B cell (primary cell): Measurements from ENCODE around the gene RIPOR3. TPM values are rescaled to one million over a fixed set of nuclear protein-coding genes. Genes with fewer than 3 reads are reported as not detected.

Source experiments
- ATAC-seq: fragments of 200-7000 bp; cut with Tn5 transposase; one replicate; pipeline ENCODE4 v1.10.0; 2021; ENCODE audit warnings: low read depth, mild to moderate bottlenecking, moderate number of reproducible peaks, moderate library complexity
- CTCF ChIA-PET: fragments of 350-600 bp; sonication (Branson Sonifier 250); formaldehyde crosslinking; loops from one replicate; lab custom pipeline; 2021; ENCODE audit warnings: antibody characterized with exemption, inconsistent platforms; lab: Charles Lee
- POLR2A ChIA-PET: fragments of 350-600 bp; sonication (Branson Sonifier 250); formaldehyde crosslinking; loops from one replicate; lab custom pipeline; 2021; ENCODE audit warnings: antibody characterized with exemption; lab: Charles Lee
- DNase-seq: peaks from one replicate; pipeline ENCODE4 v3.0.0; 2013
- H2AFZ ChIP-seq: 2 replicates; pipeline ENCODE4 v1.6.1; 2012; ENCODE audit warnings: mild to moderate bottlenecking, low read depth, low read length; ENCODE audit not compliant: insufficient read depth, poor library complexity, severe bottlenecking
- H3K27ac ChIP-seq, 2 donors: 1 replicate in 1 of 2; 2 replicates in 1 of 2; pipeline ENCODE4 v1.5.1; 2012 to 2013; ENCODE audit warnings: low read length in 2 of 2, mild to moderate bottlenecking in 2 of 2, moderate library complexity in 1 of 2
- H3K27me3 ChIP-seq, 4 experiments: fragments of 200-600 bp in 1 of 4; sonication (generic) in 1 of 4; replicated peaks in 1 of 4; 1 replicate in 2 of 4; 2 replicates in 2 of 4; pipeline versions ENCODE4 v1.6.1 to v1.7.0; 2013 to 2016; ENCODE audit warnings: low read length in 3 of 4, mild to moderate bottlenecking in 2 of 4, mixed read lengths in 1 of 4, moderate library complexity in 1 of 4; ENCODE audit not compliant: insufficient read depth in 4 of 4, control insufficient read depth in 3 of 4; ENCODE audit errors: control extremely low read depth in 1 of 4
- H3K36me3 ChIP-seq, 2 experiments: replicated peaks in 1 of 2; 1 replicate in 1 of 2; 2 replicates in 1 of 2; pipeline versions ENCODE4 v1.6.1 to v1.7.1; 2013; ENCODE audit warnings: low read length in 1 of 2; ENCODE audit not compliant: insufficient read depth in 2 of 2, control insufficient read depth in 1 of 2; ENCODE audit errors: control extremely low read depth in 1 of 2, extremely low read depth in 1 of 2
- H3K4me1 ChIP-seq, 2 donors: fragments of 200-600 bp in 1 of 2; sonication (generic) in 1 of 2; 1 replicate in 1 of 2; 2 replicates in 1 of 2; pipeline versions ENCODE4 v1.5.1 to v1.6.1; 2013 to 2017; ENCODE audit warnings: low read length in 2 of 2; ENCODE audit not compliant: control insufficient read depth in 2 of 2, insufficient read depth in 2 of 2
- H3K4me2 ChIP-seq: replicated peaks from 2 replicates; pipeline ENCODE3; 2012; ENCODE audit warnings: mild to moderate bottlenecking, low read depth, low read length; ENCODE audit not compliant: poor library complexity, severe bottlenecking
- H3K4me3 ChIP-seq, 5 experiments: fragments of 200-600 bp in 1 of 5; sonication (generic) in 1 of 5; 1 replicate in 3 of 5; 2 replicates in 2 of 5; pipeline versions ENCODE4 v1.5.1 to v1.7.0; 2011 to 2016; ENCODE audit warnings: low read length in 4 of 5, mild to moderate bottlenecking in 4 of 5, low read depth in 2 of 5, control low read depth in 1 of 5, moderate library complexity in 1 of 5; ENCODE audit not compliant: insufficient read depth in 1 of 5; ENCODE audit errors: control extremely low read depth in 1 of 5, extremely low read depth in 1 of 5
- H3K79me2 ChIP-seq: fragments of 200-600 bp; sonication (generic); one replicate; pipeline ENCODE4 v1.6.0; 2016; ENCODE audit warnings: low read length; ENCODE audit not compliant: control insufficient read depth, insufficient read depth
- H3K9ac ChIP-seq: fragments of 200-600 bp; sonication (generic); 2 replicates; pipeline ENCODE4 v1.6.1; 2017; ENCODE audit warnings: mild to moderate bottlenecking, low read length, moderate library complexity
- H3K9me3 ChIP-seq, 3 donors: one replicate each; pipeline versions ENCODE4 v1.6.1 to v1.7.1; 2013; ENCODE audit warnings: low read length in 2 of 3; ENCODE audit not compliant: control insufficient read depth in 2 of 3, insufficient read depth in 1 of 3; ENCODE audit errors: control extremely low read depth in 1 of 3
- H4K20me1 ChIP-seq: 2 replicates; pipeline ENCODE4 v1.6.0; 2012; ENCODE audit warnings: mild to moderate bottlenecking, low read length; ENCODE audit not compliant: insufficient read depth, control insufficient read depth, poor library complexity, severe bottlenecking
- H3K27ac Mint-ChIP-seq: one replicate; pipeline ENCODE4 v1.8.0; 2021; ENCODE audit warnings: mixed read lengths
- H3K27me3 Mint-ChIP-seq: one replicate; pipeline ENCODE4 v1.8.0; 2021; ENCODE audit warnings: mixed read lengths
- H3K4me1 Mint-ChIP-seq: one replicate; pipeline ENCODE4 v1.8.0; 2021; ENCODE audit warnings: mixed read lengths
- H3K4me3 Mint-ChIP-seq: one replicate; pipeline ENCODE4 v1.8.0; 2021; ENCODE audit warnings: mixed read lengths
- H3K9me3 Mint-ChIP-seq: one replicate; pipeline ENCODE4 v1.8.0; 2022; ENCODE audit warnings: mixed read lengths; ENCODE audit not compliant: insufficient read depth
- EZH2 ChIP-seq: IDR thresholded peaks from 2 replicates; pipeline ENCODE4 v1.6.1; 2012; ENCODE audit warnings: borderline replicate concordance, low read depth, mild to moderate bottlenecking, moderate library complexity, low read length; ENCODE audit not compliant: insufficient read depth, poor library complexity, severe bottlenecking
- WGBS: methylation state at CpG from one replicate; pipeline ENCODE4 v1.1.5; 2013; ENCODE audit warnings: missing lambda C conversion rate; ENCODE audit not compliant: insufficient coverage; 5-methylcytosine and 5-hydroxymethylcytosine counted together
- intact Hi-C: fragments of 100-400 bp; cut with micrococcal nuclease; formaldehyde crosslinking; loops from one replicate; pipeline ENCODE4 v1.10.0; 2022
- polyA plus RNA-seq: library from polyadenylated mRNA; depleted of rRNA; stranded (reverse); fragments of >200 nt; gene quantifications from 2 replicates; pipeline ENCODE4 v1.2.3, GENCODE V29; 2012
- total RNA-seq, 2 donors: library from RNA; stranded (reverse); fragments of 120-200 nt in 1 of 2; gene quantifications; 1 replicate in 1 of 2; 2 replicates in 1 of 2; pipeline versions ENCODE4 v1.2.3 to v1.2.4, GENCODE V29; 2013 to 2022
- TF ChIP-seq, protein P1 (sequence below): fragments of 200-600 bp; IDR thresholded peaks from one replicate; pipeline ENCODE4 v1.8.0; 2022; ENCODE audit warnings: antibody characterized with exemption, mild to moderate bottlenecking

The RIPOR3 gene
- total and polyA plus RNA-seq, 2 donors (not counting 1 experiment from before 2014, with no cell fraction given), result 0.09 to 0.27 TPM

DNA sequence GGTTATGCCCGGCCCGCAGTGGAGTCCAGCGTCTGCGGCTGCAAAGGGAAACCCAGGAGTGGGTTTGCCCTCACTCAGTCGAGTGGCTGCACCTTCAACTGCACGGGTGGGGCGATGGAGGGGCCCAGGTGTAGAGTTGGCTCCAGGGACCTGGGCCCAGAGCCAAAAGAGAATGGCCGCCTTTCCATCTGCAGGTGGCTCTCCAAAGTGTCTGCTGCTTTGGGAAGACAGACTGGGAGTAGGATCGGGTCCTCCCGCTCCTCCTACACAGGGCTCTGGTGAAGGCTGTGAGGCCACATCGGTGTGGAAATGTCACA, 101.0 kb downstream of the RIPOR3 start:
- ChIA-PET POLR2A (no interaction called here), CTCF (interaction anchor here (0.9 to 2.8 kb wide), 3 partner anchors 8 to 20 kb away, joined by 3 to 18 read pairs (median 13); no protein-coding TSS in a partner anchor)
- Histone ChIP-seq H3K36me3 (peaks cover 6 to 39% of the 10 kb centered on the region in 2 experiments), H3K4me1 (peaks cover 0 to 9% of the 10 kb centered on the region in 2 donors), H3K9ac (no peak overlapping the region), H4K20me1 (peaks cover 14% of the 10 kb centered on the region), H3K4me3 (no peak overlapping the region), H3K4me2 (no peak overlapping the region), H2AFZ (no peak overlapping the region), H3K9me3 (no peaks in the 10 kb centered on the region), H3K27me3 (no peaks in the 10 kb centered on the region), H3K79me2 (peaks cover 9% of the 10 kb centered on the region), H3K27ac (no peak overlapping the region)
- H3K27me3 Mint-ChIP-seq, result no peaks in the 10 kb centered on the region
- no peak for ATAC-seq
- H3K4me3 Mint-ChIP-seq, result no peak overlapping the region
- no peaks in the 10 kb centered on the region for H3K9me3 Mint-ChIP-seq
- DNase-seq, result no peak
- no peak overlapping the region for H3K27ac Mint-ChIP-seq
- intact Hi-C loops, result no loop called here
- no peak for TF ChIP-seq EZH2
- TF ChIP-seq, protein P1, sequence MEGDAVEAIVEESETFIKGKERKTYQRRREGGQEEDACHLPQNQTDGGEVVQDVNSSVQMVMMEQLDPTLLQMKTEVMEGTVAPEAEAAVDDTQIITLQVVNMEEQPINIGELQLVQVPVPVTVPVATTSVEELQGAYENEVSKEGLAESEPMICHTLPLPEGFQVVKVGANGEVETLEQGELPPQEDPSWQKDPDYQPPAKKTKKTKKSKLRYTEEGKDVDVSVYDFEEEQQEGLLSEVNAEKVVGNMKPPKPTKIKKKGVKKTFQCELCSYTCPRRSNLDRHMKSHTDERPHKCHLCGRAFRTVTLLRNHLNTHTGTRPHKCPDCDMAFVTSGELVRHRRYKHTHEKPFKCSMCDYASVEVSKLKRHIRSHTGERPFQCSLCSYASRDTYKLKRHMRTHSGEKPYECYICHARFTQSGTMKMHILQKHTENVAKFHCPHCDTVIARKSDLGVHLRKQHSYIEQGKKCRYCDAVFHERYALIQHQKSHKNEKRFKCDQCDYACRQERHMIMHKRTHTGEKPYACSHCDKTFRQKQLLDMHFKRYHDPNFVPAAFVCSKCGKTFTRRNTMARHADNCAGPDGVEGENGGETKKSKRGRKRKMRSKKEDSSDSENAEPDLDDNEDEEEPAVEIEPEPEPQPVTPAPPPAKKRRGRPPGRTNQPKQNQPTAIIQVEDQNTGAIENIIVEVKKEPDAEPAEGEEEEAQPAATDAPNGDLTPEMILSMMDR, result no peak
- WGBS, result 96% methylated on average over 11 of the region's 11 CpGs
- peaks cover 14% of the 10 kb centered on the region for H3K4me1 Mint-ChIP-seq

DNA sequence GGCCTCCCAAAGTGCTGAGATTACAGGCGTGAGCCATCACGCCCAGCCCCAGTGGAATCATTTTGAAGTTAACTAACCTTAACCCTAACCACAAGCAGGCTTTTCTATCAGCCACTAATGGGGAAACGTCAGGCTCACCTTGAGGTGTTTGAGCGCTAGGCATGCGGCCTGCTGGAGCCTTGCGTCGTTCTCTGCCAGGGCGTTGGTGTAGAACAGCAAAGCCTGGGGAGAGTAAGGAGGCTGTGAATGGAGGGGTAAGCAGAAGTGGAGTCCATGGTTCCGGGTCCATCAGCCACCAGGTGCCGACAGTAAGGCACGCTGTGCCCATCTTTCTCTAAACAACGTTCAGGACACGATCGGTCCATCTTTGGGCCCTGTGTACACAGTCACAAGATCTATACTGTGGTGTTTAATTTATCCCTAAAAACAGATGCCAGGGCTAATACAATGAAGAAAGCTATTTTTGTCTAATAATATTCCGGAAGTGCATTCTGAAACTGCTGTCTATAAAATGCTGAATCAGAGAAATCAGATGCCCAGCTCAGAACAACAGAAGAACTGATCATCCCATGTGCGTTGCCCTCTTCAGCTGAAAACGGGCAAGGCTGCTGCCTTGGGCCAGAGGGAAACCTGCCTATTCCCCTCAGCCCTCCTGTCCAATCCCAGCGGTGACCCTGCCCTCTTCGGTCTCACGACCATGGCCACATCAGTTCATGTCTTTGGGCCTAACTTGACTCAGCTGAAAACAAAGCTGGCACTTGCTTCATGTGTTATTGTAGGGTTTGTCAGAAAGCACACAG, 101.6 kb downstream of the RIPOR3 start:
- ATAC-seq (no peak), DNase-seq (no peak)
- Mint-ChIP-seq H3K27me3 (no peaks in the 10 kb centered on the region), H3K9me3 (no peaks in the 10 kb centered on the region), H3K4me3 (no peak overlapping the region), H3K4me1 (peaks cover 10% of the 10 kb centered on the region), H3K27ac (peak overlapping the region; percentile 6)
- H3K9ac ChIP-seq, result no peak overlapping the region
- ChIA-PET POLR2A (interaction anchor here (0.6 kb wide), 1 partner anchor 81 kb away, joined by 4 read pairs; no protein-coding TSS in a partner anchor), CTCF (interaction anchor here (0.8 to 5.9 kb wide), 12 partner anchors 8 to 611 kb away, joined by 3 to 69 read pairs (median 8); no protein-coding TSS in a partner anchor)
- H3K27ac ChIP-seq, result no peak overlapping the region
- H3K9me3 ChIP-seq, result no peaks in the 10 kb centered on the region
- H4K20me1 ChIP-seq, result peaks cover 14% of the 10 kb centered on the region
- intact Hi-C loops, result no loop called here
- H3K27me3 ChIP-seq, result no peaks in the 10 kb centered on the region
- H2AFZ ChIP-seq, result no peak overlapping the region
- H3K4me1 ChIP-seq, result peaks cover 0 to 4% of the 10 kb centered on the region in 2 donors
- peaks cover 7 to 44% of the 10 kb centered on the region in 2 experiments for H3K36me3 ChIP-seq
- no peak overlapping the region for H3K4me3 ChIP-seq
- no peak for TF ChIP-seq EZH2
- TF ChIP-seq, protein P1, result no peak
- H3K79me2 ChIP-seq, result peaks cover 11% of the 10 kb centered on the region
- no peak overlapping the region for H3K4me2 ChIP-seq
- 95% methylated on average over 17 of the region's 20 CpGs for WGBS
